Fibroblast of villous mesenchyme (primary cell): ENCODE results near the gene PI4KA. TPM values are rescaled to one million over a fixed set of nuclear protein-coding genes. Genes with fewer than 3 reads are reported as not detected.
"Not testable (repeated sequence)": the region's sequence is repeated elsewhere in the genome, so short reads cannot be mapped to it uniquely, and the experiment has no call there.

Source experiments
- DNase-seq: peaks from one replicate; pipeline ENCODE4 v3.0.0-alpha.2; 2010; ENCODE audit warnings: low read depth
- H3K4me3 ChIP-seq: 2 replicates; pipeline ENCODE4 v1.5.1; 2011; ENCODE audit warnings: low read depth, mild to moderate bottlenecking, low read length
- total RNA-seq: library from RNA; depleted of rRNA; stranded (reverse); fragments of >200 nt; gene quantifications from 2 replicates; pipeline ENCODE4 v1.2.3, GENCODE V29; 2012
- TF ChIP-seq, protein P1 (sequence below): IDR thresholded peaks from 2 replicates; pipeline ENCODE4 v1.5.1; 2012; ENCODE audit warnings: low read depth, mild to moderate bottlenecking, low read length; ENCODE audit not compliant: insufficient read depth

The PI4KA gene
- total RNA-seq, result 65.7 and 73.4 TPM in 2 replicates

GRCh38 chr22:20858615-20859416, at the start of gene PI4KA, which contains the start of gene SNAP29:
Gene PI4KA, minus strand, starts transcription at chr22:20858811. Its CDS starts 86 bp downstream, at chr22:20858725.
Gene SNAP29, plus strand, starts transcription at chr22:20859007. Its CDS starts 104 bp downstream, at chr22:20859111.
- TF ChIP-seq, protein P1, sequence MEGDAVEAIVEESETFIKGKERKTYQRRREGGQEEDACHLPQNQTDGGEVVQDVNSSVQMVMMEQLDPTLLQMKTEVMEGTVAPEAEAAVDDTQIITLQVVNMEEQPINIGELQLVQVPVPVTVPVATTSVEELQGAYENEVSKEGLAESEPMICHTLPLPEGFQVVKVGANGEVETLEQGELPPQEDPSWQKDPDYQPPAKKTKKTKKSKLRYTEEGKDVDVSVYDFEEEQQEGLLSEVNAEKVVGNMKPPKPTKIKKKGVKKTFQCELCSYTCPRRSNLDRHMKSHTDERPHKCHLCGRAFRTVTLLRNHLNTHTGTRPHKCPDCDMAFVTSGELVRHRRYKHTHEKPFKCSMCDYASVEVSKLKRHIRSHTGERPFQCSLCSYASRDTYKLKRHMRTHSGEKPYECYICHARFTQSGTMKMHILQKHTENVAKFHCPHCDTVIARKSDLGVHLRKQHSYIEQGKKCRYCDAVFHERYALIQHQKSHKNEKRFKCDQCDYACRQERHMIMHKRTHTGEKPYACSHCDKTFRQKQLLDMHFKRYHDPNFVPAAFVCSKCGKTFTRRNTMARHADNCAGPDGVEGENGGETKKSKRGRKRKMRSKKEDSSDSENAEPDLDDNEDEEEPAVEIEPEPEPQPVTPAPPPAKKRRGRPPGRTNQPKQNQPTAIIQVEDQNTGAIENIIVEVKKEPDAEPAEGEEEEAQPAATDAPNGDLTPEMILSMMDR, result no peak
- peak within 1 kb of the TSS; percentile 85 for H3K4me3 ChIP-seq
- DNase-seq, result peak; percentile 99

DNA sequence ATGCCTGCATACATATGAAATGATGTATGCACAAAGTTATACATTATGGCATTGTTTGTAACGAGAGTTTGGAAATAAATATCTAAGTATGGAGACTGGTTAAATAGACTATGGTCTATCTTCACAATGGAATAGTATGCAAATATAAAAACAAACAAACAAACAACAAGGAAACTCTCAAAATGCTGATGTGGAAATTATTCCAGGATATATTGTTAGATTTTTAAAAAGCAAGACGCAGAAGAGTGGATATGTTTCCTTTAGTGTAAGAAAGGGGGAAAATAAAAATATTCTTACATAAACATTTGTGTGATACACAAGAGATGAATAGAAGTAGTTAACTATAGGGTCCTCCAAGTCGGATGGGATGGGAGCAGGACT, 47.8 kb upstream of the PI4KA start:
- H3K4me3 ChIP-seq, result no peak overlapping the region
- no peak for DNase-seq
- TF ChIP-seq, protein P1, result no peak

- H3K4me3 ChIP-seq, result no peak overlapping the region
- TF ChIP-seq, protein P1, result no peak
- DNase-seq, result no peak
Measured at GRCh38 chr22:20905415-20906386, 47.1 kb upstream of the PI4KA start.

GRCh38 chr22:20904980-20905355, 46.4 kb upstream of the PI4KA start:
- TF ChIP-seq, protein P1, result no peak
- DNase-seq, result no peak

GRCh38 chr22:20904008-20904979, 45.7 kb upstream of the PI4KA start:
- TF ChIP-seq, protein P1, result no peak
- DNase-seq, result peak; percentile 98
- H3K4me3 ChIP-seq, result no peak overlapping the region

More at GRCh38 chr22:20904980-20905355, 46.4 kb upstream of the PI4KA start:
- H3K4me3 ChIP-seq, result no peak overlapping the region

DNA sequence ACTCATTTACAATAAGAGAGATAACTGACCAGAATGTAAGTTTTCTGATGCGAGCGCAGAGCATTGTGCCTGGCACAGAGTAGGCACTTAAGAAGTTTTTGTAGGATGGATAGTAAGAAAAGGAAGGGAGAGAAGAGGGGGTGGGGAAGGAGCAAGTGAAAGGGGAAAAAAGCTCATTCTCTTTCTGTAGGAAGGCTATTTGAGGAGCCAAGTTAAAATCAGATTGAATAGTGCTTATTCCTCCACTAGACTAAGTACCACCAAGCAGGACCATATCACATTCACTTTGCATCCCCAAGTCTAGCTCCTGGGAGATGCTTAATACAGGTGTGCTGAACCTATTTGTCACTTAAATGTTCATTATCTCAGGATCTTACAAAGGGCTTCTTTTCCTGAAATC, 44.5 kb upstream of the PI4KA start:
- TF ChIP-seq, protein P1, result no peak
- no peak for DNase-seq
- no peak overlapping the region for H3K4me3 ChIP-seq

GRCh38 chr22:20901093-20902033, 42.8 kb upstream of the PI4KA start:
- DNase-seq, result not testable (repeated sequence)

More at GRCh38 chr22:20901093-20902033, 42.8 kb upstream of the PI4KA start:
- H3K4me3 ChIP-seq, result not testable (repeated sequence)
